DND-41 (cell line): Measurements from ENCODE around the gene IL15.

Source experiments
- EZH2 ChIP-seq: IDR thresholded peaks from 3 replicates; pipeline ENCODE4 v1.6.1; 2012; ENCODE audit warnings: borderline replicate concordance, low read depth, mild to moderate bottlenecking, moderate library complexity, low read length, inconsistent platforms; ENCODE audit not compliant: severe bottlenecking
- TF ChIP-seq, protein P1 (sequence below): IDR thresholded peaks from 2 replicates; pipeline ENCODE4 v1.5.1; 2012; ENCODE audit warnings: borderline replicate concordance, low read length, moderate library complexity, mild to moderate bottlenecking; ENCODE audit not compliant: poor library complexity, severe bottlenecking; ENCODE audit errors: extremely low read depth

DNA sequence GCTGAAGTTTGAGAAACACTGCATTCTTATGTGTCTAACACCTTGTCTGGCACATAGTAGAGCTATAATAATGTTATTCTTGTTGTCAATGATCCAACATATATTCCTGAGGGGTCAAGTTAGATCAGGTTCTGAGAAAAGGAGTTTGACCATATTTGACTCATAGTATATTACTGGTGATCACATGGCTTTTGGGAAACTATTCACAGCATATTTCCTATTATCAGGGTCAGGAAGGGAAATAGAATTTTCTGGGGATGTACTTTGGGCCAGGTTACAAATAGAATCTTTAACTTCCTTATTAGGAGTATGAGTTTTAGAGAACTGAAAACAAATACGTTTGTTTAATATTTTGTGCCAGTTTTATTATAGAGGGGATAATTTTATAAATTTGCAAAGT is 11.6 kb downstream of the IL15 start:
- TF ChIP-seq, protein P1, sequence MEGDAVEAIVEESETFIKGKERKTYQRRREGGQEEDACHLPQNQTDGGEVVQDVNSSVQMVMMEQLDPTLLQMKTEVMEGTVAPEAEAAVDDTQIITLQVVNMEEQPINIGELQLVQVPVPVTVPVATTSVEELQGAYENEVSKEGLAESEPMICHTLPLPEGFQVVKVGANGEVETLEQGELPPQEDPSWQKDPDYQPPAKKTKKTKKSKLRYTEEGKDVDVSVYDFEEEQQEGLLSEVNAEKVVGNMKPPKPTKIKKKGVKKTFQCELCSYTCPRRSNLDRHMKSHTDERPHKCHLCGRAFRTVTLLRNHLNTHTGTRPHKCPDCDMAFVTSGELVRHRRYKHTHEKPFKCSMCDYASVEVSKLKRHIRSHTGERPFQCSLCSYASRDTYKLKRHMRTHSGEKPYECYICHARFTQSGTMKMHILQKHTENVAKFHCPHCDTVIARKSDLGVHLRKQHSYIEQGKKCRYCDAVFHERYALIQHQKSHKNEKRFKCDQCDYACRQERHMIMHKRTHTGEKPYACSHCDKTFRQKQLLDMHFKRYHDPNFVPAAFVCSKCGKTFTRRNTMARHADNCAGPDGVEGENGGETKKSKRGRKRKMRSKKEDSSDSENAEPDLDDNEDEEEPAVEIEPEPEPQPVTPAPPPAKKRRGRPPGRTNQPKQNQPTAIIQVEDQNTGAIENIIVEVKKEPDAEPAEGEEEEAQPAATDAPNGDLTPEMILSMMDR = no peak
- TF ChIP-seq EZH2 = no peak
